ENCODE data around the gene TENM3.
"Not testable (repeated sequence)": the region's sequence is repeated elsewhere in the genome, so short reads cannot be mapped to it uniquely, and the experiment has no call there.

The TENM3 gene

DNA sequence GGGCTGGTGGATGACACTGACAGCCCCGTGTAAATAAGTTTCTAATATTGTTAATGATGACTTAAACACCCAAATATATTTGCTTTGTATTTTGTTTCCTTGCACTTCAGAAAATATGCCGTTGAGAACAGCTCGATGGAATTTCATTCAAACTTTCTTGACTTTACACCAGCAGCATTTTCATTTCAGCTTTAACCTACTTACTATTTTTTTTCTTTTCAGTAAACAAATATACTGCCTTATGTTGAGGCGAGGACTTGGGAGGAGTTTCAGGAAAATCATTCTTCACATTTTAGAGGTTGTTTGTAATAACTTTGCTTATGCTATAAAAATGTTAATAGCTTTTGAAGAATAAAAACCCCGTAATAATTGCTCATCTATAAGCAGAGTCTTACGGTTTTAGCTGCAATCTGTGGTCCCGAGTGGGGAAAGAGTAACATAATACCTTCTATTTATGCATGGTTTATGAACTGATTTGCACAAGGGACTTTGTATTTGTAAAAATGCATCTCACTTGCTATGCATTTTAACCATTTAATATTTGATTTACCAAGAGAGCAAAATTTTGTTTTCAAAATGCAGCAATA lies 14.1 kb upstream of the TENM3 start:
- no peak for DNase-seq (ENCODE audit: low spot score)

- no peak for DNase-seq (ENCODE audit: low spot score)
Measured at GRCh38 chr4:182230256-182230655, 12.9 kb upstream of the TENM3 start.

- DNase-seq (ENCODE audit: low spot score), result no peak
Measured at GRCh38 chr4:182231080-182231479, 12.1 kb upstream of the TENM3 start.

DNA sequence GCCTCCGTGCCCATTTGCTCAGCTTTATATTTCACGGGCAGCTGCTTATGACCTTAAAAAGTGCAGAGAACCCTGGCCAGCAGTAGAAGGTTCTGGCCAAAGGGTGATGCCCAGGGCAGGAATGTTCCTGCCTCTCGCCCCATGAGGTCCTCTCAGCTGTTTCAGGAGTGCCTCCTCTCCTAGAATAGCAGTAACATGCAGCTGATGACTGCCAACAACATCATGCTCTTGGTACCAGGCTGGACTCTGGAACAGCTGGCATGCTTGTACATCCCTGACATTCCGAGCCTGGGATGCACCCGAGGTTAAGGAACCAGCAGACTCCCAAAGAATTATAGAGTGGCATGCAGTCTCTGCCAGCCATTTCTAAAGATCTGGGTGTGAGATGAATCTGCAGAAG lies 11.7 kb upstream of the TENM3 start:
- DNase-seq (ENCODE audit: low spot score), result no peak

DNA sequence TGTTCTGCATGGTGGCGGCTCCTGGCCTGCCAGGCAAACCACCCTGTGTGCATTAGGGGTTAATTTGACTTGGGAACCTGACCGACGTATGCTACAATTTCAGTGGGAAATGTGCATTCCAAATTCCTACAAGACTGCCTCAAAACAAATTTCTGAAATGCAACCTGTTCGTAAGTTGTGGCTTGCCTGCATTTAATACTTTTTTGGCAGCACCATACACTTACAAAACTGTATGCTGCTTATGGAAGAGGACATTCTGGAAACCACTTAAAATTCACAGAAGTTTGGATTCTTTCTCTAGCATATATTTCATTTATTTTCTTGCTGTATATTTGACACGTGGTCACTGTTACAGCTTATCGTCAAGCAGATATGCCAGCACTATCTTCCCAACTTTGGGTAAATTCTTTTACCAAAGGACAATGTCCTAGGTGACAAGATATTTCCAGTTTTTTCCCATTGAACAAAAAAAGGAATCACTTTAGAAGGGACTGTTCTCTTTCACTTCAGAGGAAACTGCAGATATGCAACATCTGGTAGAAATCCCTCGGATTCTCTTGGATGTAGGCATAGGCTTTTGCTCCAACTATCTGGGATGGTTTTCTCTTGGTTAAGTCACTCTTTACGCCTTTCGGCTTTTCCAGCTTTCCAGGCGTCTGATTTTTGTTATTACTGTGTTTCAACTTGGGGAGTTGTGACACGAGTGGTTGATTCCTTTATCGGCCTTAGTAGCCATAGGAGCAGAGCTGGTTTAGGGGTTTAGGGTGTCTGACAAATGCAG lies 9.7 kb upstream of the TENM3 start:
- DNase-seq (ENCODE audit: low spot score), result no peak

GRCh38 chr4:182235021-182235795 lies 8.0 kb upstream of the TENM3 start:
- DNase-seq (ENCODE audit: low spot score), result no peak

GRCh38 chr4:182236186-182236585 lies 7.0 kb upstream of the TENM3 start:
- no peak for DNase-seq (ENCODE audit: low spot score)

- DNase-seq (ENCODE audit: low spot score), result not testable (repeated sequence)
Measured at GRCh38 chr4:182237010-182237409, 6.2 kb upstream of the TENM3 start.

- no peak for DNase-seq (ENCODE audit: low spot score)
Measured at GRCh38 chr4:182238355-182238931, 4.8 kb upstream of the TENM3 start.

DNA sequence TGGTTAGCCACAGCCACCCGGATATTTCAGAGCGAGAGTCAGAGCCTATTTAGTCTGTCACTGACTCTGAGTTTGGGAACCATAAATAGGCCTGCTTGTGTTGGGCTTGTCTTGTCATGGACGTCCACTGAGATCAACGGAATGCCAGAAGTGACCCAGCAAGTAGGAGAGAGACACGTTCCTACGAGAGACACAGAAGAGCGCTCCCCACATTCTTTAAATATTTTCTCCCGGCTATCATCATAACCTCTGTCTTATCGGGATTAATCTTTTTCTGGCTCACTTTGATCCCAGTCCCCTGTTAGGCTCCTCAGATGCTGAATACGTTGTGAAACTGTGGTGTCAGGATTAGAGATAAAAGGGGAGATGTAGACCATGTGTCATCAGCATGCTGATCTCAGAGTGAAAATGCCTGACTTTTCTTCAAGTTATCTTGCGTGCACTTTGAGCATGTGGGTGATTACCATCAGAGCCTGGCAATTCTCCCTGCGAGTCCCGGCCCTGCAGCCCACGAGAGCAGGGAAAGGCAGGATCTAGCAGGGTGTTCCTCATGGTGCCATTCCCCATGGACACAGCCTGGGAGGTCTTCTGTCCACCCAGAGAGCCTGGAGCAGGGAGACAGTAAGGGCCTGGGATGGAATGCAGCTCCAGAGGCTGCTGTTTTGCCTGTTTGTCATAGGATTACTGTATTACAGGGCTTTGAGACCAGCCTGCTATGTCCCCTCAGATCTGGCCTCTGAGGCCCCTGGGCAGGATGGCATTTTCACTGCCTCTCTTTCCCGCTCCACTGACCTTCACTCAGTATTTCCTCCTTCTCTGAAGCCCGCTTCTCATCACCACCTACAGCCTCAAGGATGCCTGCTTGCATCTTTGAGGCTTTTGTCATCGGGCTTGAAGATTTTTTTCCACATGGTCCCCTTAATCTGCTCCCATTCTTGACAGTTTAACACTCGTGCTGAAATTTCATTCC lies 2.8 kb upstream of the TENM3 start:
- DNase-seq (ENCODE audit: low spot score), result peak; percentile 86

DNA sequence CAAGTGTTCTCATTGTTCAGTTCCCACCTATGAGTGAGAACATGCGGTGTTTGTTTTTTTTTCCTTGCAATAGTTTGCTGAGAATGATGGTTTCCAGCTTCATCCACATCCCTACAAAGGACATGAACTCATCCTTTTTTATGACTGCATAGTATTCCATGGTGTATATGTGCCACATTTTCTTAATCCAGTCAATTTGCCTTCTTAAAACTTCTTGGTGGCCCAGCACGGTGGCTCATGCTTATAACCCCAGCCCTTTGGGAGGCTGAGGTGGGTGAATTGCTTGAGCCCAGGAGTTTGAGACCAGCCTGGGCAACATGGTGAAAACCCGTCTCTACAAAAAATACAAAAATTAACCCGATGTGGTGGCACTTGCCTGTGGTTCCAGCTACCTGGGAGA lies 942 bp upstream of the TENM3 start:
- not testable (repeated sequence) for DNase-seq (ENCODE audit: low spot score)

GRCh38 chr4:182242787-182243186 lies 415 bp upstream of the TENM3 start:
- no peak for DNase-seq (ENCODE audit: low spot score)

DNA sequence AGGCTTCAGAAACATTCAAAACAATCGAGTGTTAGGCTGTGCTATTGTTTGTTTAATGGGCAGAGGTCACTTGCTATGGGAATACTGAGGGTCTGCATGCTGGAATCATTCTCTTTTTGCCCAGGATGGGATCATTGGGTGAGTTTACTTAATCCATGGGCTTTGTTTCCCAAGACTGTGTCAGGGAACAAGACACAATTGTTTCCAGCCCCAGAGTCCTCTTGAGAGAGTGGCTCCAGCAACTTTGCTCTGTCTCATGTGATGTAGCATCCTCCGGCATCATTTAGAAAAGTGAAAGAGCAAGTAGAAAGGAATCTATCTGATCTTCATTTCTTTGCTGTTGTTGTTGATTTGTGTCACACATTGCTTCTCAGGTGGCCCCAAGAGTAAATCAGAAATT lies 1.8 kb downstream of the TENM3 start:
- no peak for DNase-seq (ENCODE audit: low spot score)

DNA sequence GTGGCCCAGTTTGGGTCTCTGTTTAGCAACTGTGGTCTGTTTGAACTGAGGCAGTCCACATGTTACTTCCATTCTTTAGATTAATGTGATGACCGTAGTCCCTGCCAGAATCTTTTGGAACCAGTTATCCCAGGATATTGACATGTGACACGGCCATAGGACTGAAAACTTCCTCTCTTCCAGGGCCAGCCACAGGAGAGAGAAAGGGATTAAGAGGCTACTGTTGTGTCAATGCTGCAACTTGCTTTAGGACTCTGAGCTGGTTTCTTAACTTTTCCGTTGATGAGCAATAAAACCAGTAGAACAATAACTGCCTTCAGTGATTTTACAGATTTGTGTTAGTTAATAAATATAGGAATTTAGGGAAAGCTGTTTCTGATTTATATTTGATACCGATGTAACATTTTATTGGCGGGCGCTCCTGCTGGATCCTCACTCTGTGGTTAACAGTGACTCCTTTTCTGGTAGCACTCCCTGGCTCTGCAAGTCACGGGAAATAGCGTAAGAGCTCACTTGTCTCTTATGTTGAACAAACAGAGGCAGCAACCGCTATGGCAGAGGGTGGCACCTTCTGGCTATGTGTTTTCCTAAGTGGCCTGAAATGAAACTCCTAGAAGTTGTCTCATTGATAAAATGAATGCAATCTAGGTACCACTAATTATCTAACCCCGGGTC lies 2.5 kb downstream of the TENM3 start:
- no peak for DNase-seq (ENCODE audit: low spot score)

DNA sequence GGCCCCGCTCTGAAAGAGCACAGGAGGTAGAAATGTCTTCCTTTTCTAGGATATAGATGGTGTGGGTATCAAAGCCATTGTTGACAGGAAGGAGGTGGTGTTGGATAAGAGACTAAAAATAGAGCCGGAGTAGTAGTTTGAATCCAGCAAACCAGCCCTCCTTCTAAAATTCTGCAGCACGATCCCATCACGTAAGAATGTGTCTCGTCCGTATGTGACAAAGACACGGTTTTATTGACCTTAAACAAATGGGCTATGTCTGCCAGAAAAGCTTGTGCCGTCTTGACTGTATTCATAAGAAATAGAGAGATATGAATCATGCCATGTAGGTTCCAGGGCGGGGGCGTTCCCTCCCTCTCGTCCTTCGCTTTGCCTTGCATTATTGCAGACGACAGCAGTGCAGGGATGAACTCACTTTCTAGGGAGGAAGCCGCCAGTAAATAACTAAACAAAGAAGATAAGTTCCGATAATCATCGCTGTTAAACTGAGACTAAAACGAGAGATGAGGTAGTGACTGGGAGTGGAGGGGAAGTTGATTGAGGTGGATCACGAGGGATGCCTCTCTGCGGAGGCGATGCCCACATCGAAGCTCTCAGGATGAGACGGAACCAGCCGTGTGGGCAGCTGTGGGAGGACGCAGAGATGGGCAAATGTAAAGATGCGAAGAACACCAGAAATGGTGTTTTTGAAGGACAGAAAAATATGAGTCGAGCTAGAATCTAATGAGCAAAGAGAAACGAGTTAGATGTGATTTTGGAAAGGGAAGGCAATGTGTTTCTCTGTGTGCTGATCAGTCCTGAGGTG lies 3.4 kb downstream of the TENM3 start:
- no peak for DNase-seq (ENCODE audit: low spot score)

DNA sequence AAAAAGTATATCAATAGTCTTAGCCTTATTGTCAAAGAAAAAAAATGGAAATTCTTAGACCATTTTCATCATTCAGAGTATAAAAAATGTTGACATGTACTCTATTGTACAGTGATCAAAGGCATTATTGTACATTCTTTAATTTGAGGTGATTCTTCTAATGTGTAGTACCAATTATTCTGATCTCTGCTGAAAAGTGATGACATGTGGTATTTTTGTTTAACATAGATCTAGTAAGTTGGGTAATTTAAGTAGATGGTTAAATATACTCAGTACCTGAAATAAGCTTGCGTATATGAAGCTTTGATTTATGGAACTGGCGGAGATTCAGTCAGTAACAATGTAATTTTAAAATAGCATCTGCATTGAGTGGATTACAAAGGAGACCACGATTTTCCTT lies 5.1 kb downstream of the TENM3 start:
- no peak for DNase-seq (ENCODE audit: low spot score)

DNA sequence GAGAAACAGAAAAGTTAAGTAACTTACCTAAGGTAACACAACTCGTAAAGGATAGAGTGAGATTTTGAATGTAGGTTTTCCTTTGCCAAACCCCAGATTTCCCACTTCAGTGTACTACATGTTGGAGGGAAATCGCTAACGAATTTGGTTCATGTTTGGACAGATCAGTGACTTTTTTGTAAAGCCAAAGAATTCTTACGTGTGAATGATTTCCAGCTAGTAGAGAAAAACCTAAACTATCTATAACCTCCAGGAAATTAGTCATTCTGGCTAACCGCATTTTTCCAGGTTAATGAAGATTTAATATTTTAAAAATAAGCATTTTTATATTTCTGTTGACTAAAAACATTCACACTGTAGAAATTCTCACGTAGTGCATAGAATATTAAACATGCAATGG lies 7.2 kb downstream of the TENM3 start:
- DNase-seq (ENCODE audit: low spot score), result no peak

DNA sequence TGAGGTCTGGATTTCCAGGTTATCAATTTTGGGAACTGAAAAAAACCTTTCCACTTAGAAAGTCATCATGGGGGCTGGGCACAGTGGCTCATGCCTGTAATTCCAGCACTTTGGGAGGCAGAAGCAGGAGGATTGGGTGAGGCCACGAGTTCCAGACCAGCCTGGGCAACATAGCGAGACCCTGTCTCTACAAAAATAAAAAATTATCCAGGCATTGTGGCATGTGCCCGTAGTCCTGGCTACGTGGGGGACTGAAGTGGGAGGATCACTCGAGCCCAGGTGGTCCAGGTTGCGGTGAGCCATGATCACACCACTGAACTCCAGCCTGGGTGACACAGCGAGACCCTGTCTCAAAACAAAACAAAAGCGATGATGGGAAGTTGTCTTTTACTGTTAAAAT lies 7.9 kb downstream of the TENM3 start:
- DNase-seq (ENCODE audit: low spot score), result no peak

- DNase-seq (ENCODE audit: low spot score), result no peak
Measured at GRCh38 chr4:182252220-182252619, 9.0 kb downstream of the TENM3 start.
